Esophagus squamous epithelium (tissue), 5 donors: ENCODE measurements around the gene MYO18B. TPM values are rescaled to one million over a fixed set of nuclear protein-coding genes. Genes with fewer than 3 reads are reported as not detected.

Experiments
- DNase-seq: peaks from one replicate; lab custom pipeline; 2025; lab: John Stamatoyannopoulos, UW
- H3K27ac ChIP-seq, 4 donors: fragments of 200-600 bp; sonication (generic); one replicate each; pipeline ENCODE4 v1.5.1; 2016 to 2019; ENCODE audit warnings: mild to moderate bottlenecking in 1 of 4
- H3K27me3 ChIP-seq, 4 donors: fragments of 200-600 bp; sonication (generic); 1 replicate in 3 of 4; 2 replicates in 1 of 4; pipeline versions ENCODE4 v1.5.1 to v1.6.0; 2017 to 2021; ENCODE audit warnings: antibody characterized with exemption in 1 of 4
- H3K36me3 ChIP-seq, 3 donors: fragments of 200-600 bp; sonication (generic); one replicate each; pipeline ENCODE4 v1.5.1; 2016 to 2019
- H3K4me1 ChIP-seq, 3 donors: fragments of 200-600 bp; sonication (generic); one replicate each; pipeline ENCODE4 v1.5.1; 2017 to 2019
- H3K4me3 ChIP-seq, 4 donors: fragments of 200-600 bp; sonication (generic); 1 replicate in 3 of 4; 2 replicates in 1 of 4; pipeline ENCODE4 v1.5.1; 2016 to 2019; ENCODE audit warnings: mild to moderate bottlenecking in 2 of 4, moderate library complexity in 1 of 4
- H3K9me3 ChIP-seq, 3 donors: fragments of 200-600 bp; sonication (generic); one replicate each; pipeline ENCODE4 v1.5.1; 2016 to 2019
- POLR2A ChIP-seq, 4 donors: fragments of 450-650 bp; IDR thresholded peaks; one replicate each; pipeline ENCODE4 v1.6.1; 2017; ENCODE audit warnings: antibody characterized with exemption in 4 of 4, mild to moderate bottlenecking in 4 of 4, moderate library complexity in 3 of 4
- WGBS, 2 donors: methylation state at CpG; one replicate each; pipeline ENCODE4 v1.1.5; 2018; 5-methylcytosine and 5-hydroxymethylcytosine counted together
- intact Hi-C: fragments of 100-400 bp; cut with DNase I; formaldehyde crosslinking; loops from one replicate; pipeline ENCODE4 v1.15.0; 2022
- total RNA-seq, 4 donors: library from RNA; depleted of rRNA; stranded (reverse); fragments of >200 nt; gene quantifications; one replicate each; pipeline ENCODE4 v1.1.0, GENCODE V29; 2016
- TF ChIP-seq, protein P1 (sequence below), 6 experiments: fragments of 450-650 bp in 4 of 6; fragments of 200-600 bp in 2 of 6; sonication (generic) in 2 of 6; IDR thresholded peaks; one replicate each; pipeline ENCODE4 v1.5.1; 2016 to 2019; ENCODE audit warnings: antibody characterized with exemption in 6 of 6, mild to moderate bottlenecking in 4 of 6, moderate library complexity in 4 of 6
- donor health status: DM: yes; HTN: yes; CAD: no.

MYO18B gene
- total RNA-seq, 4 donors from 2014 or later = 0.06 to 2.5 (median 0.17) TPM

DNA sequence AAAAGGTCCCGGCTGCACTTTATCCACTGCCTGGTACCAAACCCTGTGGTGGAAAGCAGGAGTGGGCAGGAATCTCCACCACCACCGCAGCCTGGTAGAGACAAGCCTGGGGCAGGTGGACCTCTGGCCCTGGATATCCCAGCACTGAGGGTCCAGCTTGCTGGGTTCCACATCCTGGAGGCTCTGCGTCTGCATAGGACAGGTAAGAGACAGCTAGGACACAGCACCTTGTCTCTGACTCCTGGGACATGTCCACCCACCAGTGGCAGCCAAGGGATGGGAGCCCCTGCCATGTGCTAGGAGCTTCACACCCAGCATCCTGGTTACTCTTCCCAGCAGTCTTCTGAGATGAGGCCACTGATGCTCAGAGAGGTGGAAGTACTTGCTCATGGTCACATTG, 105.5 kb downstream of the MYO18B start:
- Histone ChIP-seq H3K9me3 (no peaks in the 10 kb centered on the region), H3K36me3 (no peaks in the 10 kb centered on the region), H3K27ac (no peak overlapping the region), H3K4me3 (no peak overlapping the region), H3K4me1 (no peaks in the 10 kb centered on the region), H3K27me3 (peaks cover 0 to 20% (median 0%) of the 10 kb centered on the region in 4 donors)
- DNase-seq = no peak
- 90% methylated on average over 2 of the region's 3 CpGs; no CpG with 5 or more reads in 1 of the 2 donors for WGBS, 2 donors
- no peak for TF ChIP-seq POLR2A (IDR thresholded peaks at IDR 0.05)
- TF ChIP-seq, protein P1, sequence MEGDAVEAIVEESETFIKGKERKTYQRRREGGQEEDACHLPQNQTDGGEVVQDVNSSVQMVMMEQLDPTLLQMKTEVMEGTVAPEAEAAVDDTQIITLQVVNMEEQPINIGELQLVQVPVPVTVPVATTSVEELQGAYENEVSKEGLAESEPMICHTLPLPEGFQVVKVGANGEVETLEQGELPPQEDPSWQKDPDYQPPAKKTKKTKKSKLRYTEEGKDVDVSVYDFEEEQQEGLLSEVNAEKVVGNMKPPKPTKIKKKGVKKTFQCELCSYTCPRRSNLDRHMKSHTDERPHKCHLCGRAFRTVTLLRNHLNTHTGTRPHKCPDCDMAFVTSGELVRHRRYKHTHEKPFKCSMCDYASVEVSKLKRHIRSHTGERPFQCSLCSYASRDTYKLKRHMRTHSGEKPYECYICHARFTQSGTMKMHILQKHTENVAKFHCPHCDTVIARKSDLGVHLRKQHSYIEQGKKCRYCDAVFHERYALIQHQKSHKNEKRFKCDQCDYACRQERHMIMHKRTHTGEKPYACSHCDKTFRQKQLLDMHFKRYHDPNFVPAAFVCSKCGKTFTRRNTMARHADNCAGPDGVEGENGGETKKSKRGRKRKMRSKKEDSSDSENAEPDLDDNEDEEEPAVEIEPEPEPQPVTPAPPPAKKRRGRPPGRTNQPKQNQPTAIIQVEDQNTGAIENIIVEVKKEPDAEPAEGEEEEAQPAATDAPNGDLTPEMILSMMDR (IDR thresholded peaks at IDR 0.05) = no peak
- intact Hi-C loops = no loop called here

DNA sequence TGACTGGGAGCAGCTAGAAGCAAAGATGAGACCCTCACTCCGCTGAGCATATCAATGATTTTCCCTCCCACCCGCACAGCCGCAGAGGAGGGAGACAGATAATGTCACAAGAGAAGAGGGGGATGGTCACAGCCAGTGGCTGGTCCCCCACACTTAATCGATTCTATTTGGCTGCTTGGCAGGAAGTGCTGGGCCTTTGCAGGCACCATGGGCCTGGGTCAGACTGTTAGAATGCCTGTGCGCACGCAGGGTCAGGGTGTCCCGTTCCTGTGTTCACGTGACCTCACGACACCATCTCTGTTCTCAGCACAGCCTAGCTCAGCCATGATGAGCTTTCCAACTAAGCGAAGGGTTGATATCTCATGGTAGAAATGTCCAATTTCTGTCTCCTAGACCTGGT, 107.0 kb downstream of the MYO18B start:
- TF ChIP-seq, protein P1 (IDR thresholded peaks at IDR 0.05) = no peak
- no peak for TF ChIP-seq POLR2A (IDR thresholded peaks at IDR 0.05)
- no peak overlapping the region for H3K4me3 ChIP-seq
- no peak overlapping the region for H3K27ac ChIP-seq
- H3K36me3 ChIP-seq = no peaks in the 10 kb centered on the region
- no peaks in the 10 kb centered on the region for H3K9me3 ChIP-seq
- 80 to 83% methylated on average over 7 to 9 of the region's 10 CpGs for WGBS, 2 donors
- H3K4me1 ChIP-seq = no peaks in the 10 kb centered on the region
- peaks cover 0 to 15% (median 0%) of the 10 kb centered on the region in 4 donors for H3K27me3 ChIP-seq
- intact Hi-C loops = no loop called here
- DNase-seq = no peak

DNA sequence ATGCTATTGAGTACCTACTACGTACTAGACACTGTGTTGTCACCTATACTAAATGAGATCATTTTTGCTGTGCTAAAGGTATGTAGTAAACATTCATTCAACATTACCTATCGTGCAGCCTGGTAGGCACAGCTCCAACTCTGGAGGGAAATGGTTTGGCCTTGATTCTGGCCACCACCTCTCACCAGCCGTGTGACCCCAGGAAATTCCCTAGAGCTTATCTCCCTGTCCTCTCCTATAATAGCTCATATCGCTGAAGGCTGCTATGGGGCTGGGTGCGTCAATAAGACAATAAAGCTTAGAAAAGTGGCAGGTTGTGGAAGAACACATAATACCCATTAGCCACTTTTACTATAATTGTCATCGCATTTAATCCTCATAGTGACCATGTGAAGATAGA, 107.5 kb downstream of the MYO18B start:
- no peak for DNase-seq
- intact Hi-C loops = no loop called here
- no peaks in the 10 kb centered on the region for H3K9me3 ChIP-seq

DNA sequence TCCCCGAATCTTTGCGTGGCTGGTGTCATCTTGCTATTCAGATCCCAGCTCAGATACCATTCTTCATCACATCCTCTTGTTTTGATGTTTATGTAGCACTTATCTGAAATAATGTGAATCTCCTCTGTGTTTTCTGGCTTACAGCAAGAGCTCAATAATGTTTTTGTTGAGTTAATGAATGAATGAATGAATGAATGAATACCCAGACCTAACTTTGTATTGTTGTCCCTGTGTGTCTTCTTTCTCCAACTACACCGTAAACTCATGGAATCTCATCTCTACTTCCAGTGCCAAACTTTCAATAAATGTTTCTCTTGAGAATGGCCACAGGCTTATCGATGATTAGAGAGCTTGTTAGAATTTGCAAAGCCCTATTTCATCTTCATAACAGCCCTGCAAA, 110.2 kb downstream of the MYO18B start:
- Histone ChIP-seq H3K4me1 (no peaks in the 10 kb centered on the region), H3K36me3 (no peaks in the 10 kb centered on the region), H3K27me3 (peaks cover 0 to 18% (median 0%) of the 10 kb centered on the region in 4 donors), H3K27ac (no peak overlapping the region), H3K4me3 (no peak overlapping the region), H3K9me3 (no peaks in the 10 kb centered on the region)
- no peak for TF ChIP-seq POLR2A (IDR thresholded peaks at IDR 0.05)
- TF ChIP-seq, protein P1 (IDR thresholded peaks at IDR 0.05) = no peak
- DNase-seq = no peak
- intact Hi-C loops = no loop called here
- WGBS, 2 donors = 85 to 91% methylated on average over 4 of the region's 4 CpGs

More for the DNA sequence above, 107.5 kb downstream of the MYO18B start:
- Histone ChIP-seq H3K27ac (no peak overlapping the region), H3K36me3 (no peaks in the 10 kb centered on the region), H3K27me3 (peaks cover 0 to 15% (median 0%) of the 10 kb centered on the region in 4 donors), H3K4me1 (no peaks in the 10 kb centered on the region), H3K4me3 (no peak overlapping the region)
- WGBS, 2 donors = 76 to 81% methylated on average over 6 of the region's 6 CpGs
- TF ChIP-seq, protein P1 (IDR thresholded peaks at IDR 0.05) = no peak
- no peak for TF ChIP-seq POLR2A (IDR thresholded peaks at IDR 0.05)

DNA sequence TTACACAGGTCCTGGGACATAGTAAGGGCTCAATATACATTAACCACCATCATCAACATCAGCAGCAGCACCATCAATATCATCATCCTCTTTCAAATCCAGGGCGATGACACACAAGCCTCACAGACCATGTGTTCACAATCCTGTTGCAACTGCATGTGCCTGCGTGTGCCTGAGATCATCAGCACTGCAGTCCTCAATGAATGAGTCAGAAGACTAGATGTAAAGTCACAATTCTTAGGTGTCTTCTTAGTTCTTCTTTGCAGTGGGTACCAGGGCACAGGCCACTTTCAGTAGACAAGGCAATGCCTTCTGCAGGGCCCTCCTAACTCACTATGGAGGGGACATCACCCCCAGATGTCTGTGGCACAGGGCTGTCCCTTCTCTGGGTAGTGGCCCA, 111.1 kb downstream of the MYO18B start:
- no peak for TF ChIP-seq POLR2A (IDR thresholded peaks at IDR 0.05)
- TF ChIP-seq, protein P1 (IDR thresholded peaks at IDR 0.05) = no peak
- no peaks in the 10 kb centered on the region for H3K36me3 ChIP-seq
- H3K27me3 ChIP-seq = peaks cover 0 to 18% (median 0%) of the 10 kb centered on the region in 4 donors
- intact Hi-C loops = no loop called here
- no peak overlapping the region for H3K27ac ChIP-seq
- H3K4me3 ChIP-seq = no peak overlapping the region
- WGBS, 2 donors = 36 to 63% methylated on average over 2 of the region's 2 CpGs
- no peak for DNase-seq
- H3K9me3 ChIP-seq = no peaks in the 10 kb centered on the region
- H3K4me1 ChIP-seq = no peaks in the 10 kb centered on the region
